SU-DHL-6 (cell line): ENCODE results near the gene EPRS1.

Experiments
- H2AFZ ChIP-seq: fragments of 200-600 bp; sonication (generic); 2 replicates; pipeline ENCODE4 v1.6.1; 2014; ENCODE audit warnings: low read depth, mild to moderate bottlenecking, moderate library complexity, mixed read lengths, antibody characterized with exemption, low read length; ENCODE audit not compliant: severe bottlenecking
- H3F3A ChIP-seq: fragments of 200-600 bp; shearing (Covaris generic); 2 replicates; pipeline ENCODE4 v1.6.0; 2016; ENCODE audit warnings: antibody characterized with exemption, mild to moderate bottlenecking; ENCODE audit not compliant: insufficient read depth
- H3K27ac ChIP-seq: fragments of 200-600 bp; sonication (generic); 2 replicates; pipeline ENCODE4 v1.5.1; 2016; ENCODE audit warnings: low read depth, mild to moderate bottlenecking, low read length, moderate library complexity, mixed read lengths
- H3K27me3 ChIP-seq: fragments of 200-600 bp; sonication (generic), shearing (Covaris generic); 2 replicates; pipeline ENCODE4 v1.6.0; 2014; ENCODE audit warnings: mild to moderate bottlenecking, low read length
- H3K36me3 ChIP-seq: fragments of 200-600 bp; sonication (generic); 2 replicates; pipeline ENCODE4 v1.6.1; 2014; ENCODE audit warnings: mild to moderate bottlenecking, low read length, mixed read lengths
- H3K4me2 ChIP-seq: fragments of 300-600, 200-600 bp; shearing (Covaris generic), sonication (generic); 2 replicates; pipeline ENCODE4 v1.6.0; 2014; ENCODE audit warnings: low read length, low read depth, mild to moderate bottlenecking; ENCODE audit not compliant: poor library complexity, severe bottlenecking
- H3K4me3 ChIP-seq: fragments of 200-600 bp; sonication (generic); 2 replicates; pipeline ENCODE4 v1.5.1; 2014; ENCODE audit warnings: antibody characterized with exemption, low read length, mild to moderate bottlenecking, mixed read lengths; ENCODE audit not compliant: insufficient read depth, poor library complexity, severe bottlenecking
- H3K79me2 ChIP-seq: fragments of 200-600 bp; sonication (generic); 2 replicates; pipeline ENCODE4 v1.6.1; 2014; ENCODE audit warnings: mild to moderate bottlenecking, low read length, moderate library complexity; ENCODE audit not compliant: insufficient read depth
- H3K9ac ChIP-seq: fragments of 200-600 bp; sonication (generic); 2 replicates; pipeline ENCODE4 v1.7.0; 2014; ENCODE audit warnings: mild to moderate bottlenecking, low read length
- H3K9me2 ChIP-seq: fragments of 200-600 bp; sonication (generic); replicated peaks from 2 replicates; pipeline ENCODE4 v1.6.1; 2014; ENCODE audit warnings: low read length; ENCODE audit not compliant: insufficient read depth
- H3K9me3 ChIP-seq: fragments of 200-600 bp; sonication (generic); 2 replicates; pipeline ENCODE4 v1.6.1; 2014; ENCODE audit warnings: low read length, mixed read lengths; ENCODE audit not compliant: insufficient read depth
- H4K20me1 ChIP-seq: fragments of 200-600 bp; sonication (generic); 2 replicates; pipeline ENCODE4 v1.6.1; 2014; ENCODE audit warnings: low read depth, mild to moderate bottlenecking, antibody characterized with exemption, low read length, moderate library complexity, mixed read lengths
- EZH2phosphoT487 ChIP-seq: fragments of 200-600 bp; sonication (generic), shearing (Covaris generic); conservative IDR thresholded peaks from 2 replicates; pipeline ENCODE4 v1.6.1; 2018; ENCODE audit warnings: mild to moderate bottlenecking, antibody characterized with exemption, low read length, moderate library complexity, mixed read lengths
- TF ChIP-seq, protein P1 (sequence below): fragments of 200-600 bp; sonication (generic); IDR thresholded peaks from one replicate; pipeline ENCODE4 v1.5.1; 2017; ENCODE audit warnings: antibody characterized with exemption, mild to moderate bottlenecking, low read length, moderate library complexity; ENCODE audit not compliant: insufficient read depth, poor library complexity, severe bottlenecking

The EPRS1 gene

DNA sequence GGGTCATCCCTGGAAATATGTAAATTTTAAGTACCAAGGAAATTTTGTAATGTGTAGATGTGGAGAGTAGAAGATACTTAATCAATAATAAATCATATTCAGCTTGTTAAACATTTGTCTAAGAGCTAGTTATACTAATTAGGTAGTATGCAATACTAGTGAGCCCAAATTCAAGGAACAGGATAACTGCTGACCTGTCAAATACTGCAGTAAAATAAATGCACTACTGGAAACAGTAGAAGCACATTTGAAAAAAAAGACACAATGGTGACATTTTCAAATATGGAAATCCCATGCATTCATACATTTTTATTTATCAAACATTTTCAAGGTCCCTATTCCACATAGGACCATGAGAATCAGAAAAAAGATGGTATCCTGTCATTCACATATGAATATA, 27.2 kb downstream of the EPRS1 start:
- TF ChIP-seq EZH2phosphoT487: no peak
- TF ChIP-seq, protein P1, sequence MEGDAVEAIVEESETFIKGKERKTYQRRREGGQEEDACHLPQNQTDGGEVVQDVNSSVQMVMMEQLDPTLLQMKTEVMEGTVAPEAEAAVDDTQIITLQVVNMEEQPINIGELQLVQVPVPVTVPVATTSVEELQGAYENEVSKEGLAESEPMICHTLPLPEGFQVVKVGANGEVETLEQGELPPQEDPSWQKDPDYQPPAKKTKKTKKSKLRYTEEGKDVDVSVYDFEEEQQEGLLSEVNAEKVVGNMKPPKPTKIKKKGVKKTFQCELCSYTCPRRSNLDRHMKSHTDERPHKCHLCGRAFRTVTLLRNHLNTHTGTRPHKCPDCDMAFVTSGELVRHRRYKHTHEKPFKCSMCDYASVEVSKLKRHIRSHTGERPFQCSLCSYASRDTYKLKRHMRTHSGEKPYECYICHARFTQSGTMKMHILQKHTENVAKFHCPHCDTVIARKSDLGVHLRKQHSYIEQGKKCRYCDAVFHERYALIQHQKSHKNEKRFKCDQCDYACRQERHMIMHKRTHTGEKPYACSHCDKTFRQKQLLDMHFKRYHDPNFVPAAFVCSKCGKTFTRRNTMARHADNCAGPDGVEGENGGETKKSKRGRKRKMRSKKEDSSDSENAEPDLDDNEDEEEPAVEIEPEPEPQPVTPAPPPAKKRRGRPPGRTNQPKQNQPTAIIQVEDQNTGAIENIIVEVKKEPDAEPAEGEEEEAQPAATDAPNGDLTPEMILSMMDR: no peak
- H4K20me1 ChIP-seq: no peaks in the 10 kb centered on the region
- H2AFZ ChIP-seq: no peak overlapping the region
- no peaks in the 10 kb centered on the region for H3K9me2 ChIP-seq
- H3K4me3 ChIP-seq: no peak overlapping the region
- no peak overlapping the region for H3K27ac ChIP-seq
- no peak overlapping the region for H3K4me2 ChIP-seq
- no peak overlapping the region for H3K9ac ChIP-seq
- no peaks in the 10 kb centered on the region for H3K27me3 ChIP-seq
- no peaks in the 10 kb centered on the region for H3K79me2 ChIP-seq
- H3K36me3 ChIP-seq: peaks cover 63% of the 10 kb centered on the region
- no peaks in the 10 kb centered on the region for H3K9me3 ChIP-seq
- H3F3A ChIP-seq: no peaks in the 10 kb centered on the region; the same call in 1 of the 2 replicates

- H3K9ac ChIP-seq: no peak overlapping the region
- no peak overlapping the region for H3K4me2 ChIP-seq
- no peaks in the 10 kb centered on the region for H3K27me3 ChIP-seq
- H2AFZ ChIP-seq: no peak overlapping the region
- no peak overlapping the region for H3K4me3 ChIP-seq
- no peaks in the 10 kb centered on the region for H3K79me2 ChIP-seq
- 0 out of 2 replicates have a peak, but pooled peaks cover 3% of the 10 kb centered on the region for H3F3A ChIP-seq
- H3K9me3 ChIP-seq: no peaks in the 10 kb centered on the region
- no peaks in the 10 kb centered on the region for H4K20me1 ChIP-seq
- H3K27ac ChIP-seq: no peak overlapping the region
- H3K9me2 ChIP-seq: no peaks in the 10 kb centered on the region
- TF ChIP-seq, protein P1: no peak
- no peak for TF ChIP-seq EZH2phosphoT487
- peaks cover 48% of the 10 kb centered on the region for H3K36me3 ChIP-seq
Observed at GRCh38 chr1:220013497-220013896, 32.8 kb downstream of the EPRS1 start.

- 0 out of 2 replicates have a peak, but pooled peaks cover 3% of the 10 kb centered on the region for H3F3A ChIP-seq
- no peak overlapping the region for H3K4me2 ChIP-seq
- H3K36me3 ChIP-seq: peaks cover 40% of the 10 kb centered on the region
- no peak for TF ChIP-seq EZH2phosphoT487
- TF ChIP-seq, protein P1: no peak
- no peaks in the 10 kb centered on the region for H4K20me1 ChIP-seq
- H3K79me2 ChIP-seq: no peaks in the 10 kb centered on the region
- no peak overlapping the region for H3K4me3 ChIP-seq
- no peaks in the 10 kb centered on the region for H3K27me3 ChIP-seq
- H3K9me3 ChIP-seq: no peaks in the 10 kb centered on the region
- no peak overlapping the region for H3K27ac ChIP-seq
- H3K9ac ChIP-seq: no peak overlapping the region
- H3K9me2 ChIP-seq: no peaks in the 10 kb centered on the region
- no peak overlapping the region for H2AFZ ChIP-seq
Observed at GRCh38 chr1:220012259-220012658, 34.0 kb downstream of the EPRS1 start.

DNA sequence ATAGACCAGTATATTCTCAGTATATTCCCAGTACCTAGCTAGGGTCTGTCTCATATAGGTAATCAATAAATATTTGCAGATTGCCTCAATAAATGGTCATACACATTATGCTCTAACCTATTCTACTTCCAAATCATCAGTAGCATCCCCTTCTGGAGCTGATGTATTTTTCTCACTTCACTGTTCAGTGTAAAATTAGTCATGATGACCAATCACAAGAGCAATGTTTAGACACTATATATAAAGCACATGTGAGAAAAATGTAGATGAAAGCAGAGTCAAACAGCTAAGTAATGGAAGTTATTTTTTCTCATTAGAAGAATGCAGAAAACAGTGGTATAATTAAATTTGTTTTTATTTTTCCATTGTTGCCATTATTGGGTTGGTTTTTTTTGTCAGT, 34.7 kb downstream of the EPRS1 start:
- no peaks in the 10 kb centered on the region for H3K9me2 ChIP-seq
- H3K4me2 ChIP-seq: no peak overlapping the region
- no peaks in the 10 kb centered on the region for H3K79me2 ChIP-seq
- 0 out of 2 replicates have a peak, but pooled peaks cover 3% of the 10 kb centered on the region for H3F3A ChIP-seq
- no peak overlapping the region for H3K4me3 ChIP-seq
- no peaks in the 10 kb centered on the region; the same call in 1 of the 2 replicates for H4K20me1 ChIP-seq
- H3K9ac ChIP-seq: no peak overlapping the region
- TF ChIP-seq EZH2phosphoT487: no peak
- TF ChIP-seq, protein P1: no peak
- H3K36me3 ChIP-seq: peaks cover 44% of the 10 kb centered on the region
- H3K27me3 ChIP-seq: no peaks in the 10 kb centered on the region
- no peaks in the 10 kb centered on the region for H3K9me3 ChIP-seq
- no peak overlapping the region for H3K27ac ChIP-seq
- no peak overlapping the region for H2AFZ ChIP-seq
